Medulla oblongata (tissue), 1 donor: Measurements from ENCODE around the gene YBX2.
A peak's percentile ranks its signal among the peaks of the same experiment; 100 is the strongest.

Experiments
- DNase-seq: peaks from one replicate; pipeline ENCODE4 v3.0.0-alpha.2; 2015; ENCODE audit errors: extremely low spot score

YBX2 gene

DNA sequence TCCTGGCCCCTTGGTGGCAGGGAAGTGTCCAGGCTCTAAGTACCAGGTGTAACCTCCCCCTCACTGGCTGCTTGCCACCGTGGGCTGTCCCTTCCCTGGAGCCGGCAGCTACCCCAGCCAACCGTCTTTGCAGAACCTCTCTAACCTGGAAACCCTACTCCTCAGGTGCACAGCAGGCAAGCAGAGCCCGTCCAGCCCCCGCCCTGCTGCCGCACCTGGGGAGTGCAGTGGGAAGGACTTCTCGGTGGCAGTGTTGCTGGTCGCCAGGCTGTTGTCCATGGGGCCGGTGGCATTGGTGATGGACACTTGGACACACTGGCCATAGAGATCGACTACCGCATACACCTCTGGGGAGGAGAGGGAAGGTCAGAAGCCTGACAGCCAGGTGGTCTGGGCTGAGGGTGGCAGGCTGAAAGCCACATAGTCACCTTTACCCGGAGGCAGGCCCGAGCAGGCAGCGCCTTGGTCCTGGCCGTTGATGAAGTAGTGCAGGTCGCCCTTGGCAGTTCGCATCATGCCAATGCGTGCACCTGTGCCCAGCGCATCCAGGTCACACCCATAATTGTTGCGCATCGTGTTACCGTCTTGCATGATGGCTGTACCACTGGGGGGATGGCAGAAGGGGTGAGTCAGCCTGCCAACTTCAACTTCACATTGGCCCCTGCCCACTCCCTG is 28.2 kb upstream of the YBX2 start:
- DNase-seq, result no peak

DNA sequence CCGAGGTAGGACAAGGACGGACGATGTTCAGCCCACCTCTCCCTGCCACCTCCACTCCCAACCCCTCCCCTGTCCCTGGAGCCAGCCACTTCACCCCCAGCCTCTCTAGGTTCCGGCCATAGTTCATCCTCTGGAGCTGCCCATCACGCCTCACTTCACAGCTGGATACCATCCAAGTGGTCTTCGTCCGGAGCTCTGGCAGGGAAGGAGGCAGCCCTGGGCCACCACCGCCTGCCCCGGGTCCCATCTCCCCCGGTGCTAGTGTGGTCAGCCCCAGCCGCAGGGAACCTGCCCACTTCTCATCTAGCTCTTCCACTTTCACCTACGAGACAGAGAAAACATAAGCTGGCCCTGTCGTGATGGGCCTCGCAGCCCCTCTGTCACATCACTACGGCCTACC is 27.0 kb upstream of the YBX2 start:
- DNase-seq, result no peak

DNA sequence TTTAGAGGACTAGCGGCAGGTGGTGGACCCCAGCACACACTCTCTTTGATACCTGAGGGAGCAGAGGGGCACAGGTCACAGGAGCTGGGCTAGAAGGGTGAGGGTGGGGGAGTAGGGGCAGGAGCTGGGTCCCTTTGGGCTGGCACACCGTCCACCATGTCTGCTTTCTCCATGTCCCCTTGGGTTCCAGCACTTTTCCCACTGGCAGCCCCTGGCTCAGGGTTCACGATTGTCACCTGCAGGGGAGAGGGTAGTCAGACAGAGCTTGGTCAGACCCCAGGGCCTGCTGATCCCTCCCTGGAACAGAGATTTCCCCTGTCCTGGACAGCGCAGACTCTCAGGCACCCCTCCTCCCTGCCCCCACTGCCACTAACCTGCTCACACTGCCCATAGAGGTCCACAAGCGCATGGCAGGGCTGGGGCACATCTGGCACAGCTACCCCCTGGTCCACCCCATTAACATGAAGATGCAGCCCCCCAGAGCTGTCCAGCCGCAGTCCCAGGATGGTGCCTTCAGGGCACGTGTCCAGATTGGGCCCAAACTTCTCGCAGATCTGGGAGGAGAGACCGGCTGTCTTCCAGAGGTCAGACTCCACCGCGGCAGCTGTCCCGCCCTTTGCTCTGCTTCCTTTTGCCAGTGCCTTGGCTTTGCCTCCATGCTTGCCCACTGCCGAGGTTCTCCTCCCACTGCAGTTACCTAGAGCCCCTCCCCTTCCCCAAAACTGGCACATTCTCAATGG is 23.9 kb upstream of the YBX2 start:
- no peak for DNase-seq

DNA sequence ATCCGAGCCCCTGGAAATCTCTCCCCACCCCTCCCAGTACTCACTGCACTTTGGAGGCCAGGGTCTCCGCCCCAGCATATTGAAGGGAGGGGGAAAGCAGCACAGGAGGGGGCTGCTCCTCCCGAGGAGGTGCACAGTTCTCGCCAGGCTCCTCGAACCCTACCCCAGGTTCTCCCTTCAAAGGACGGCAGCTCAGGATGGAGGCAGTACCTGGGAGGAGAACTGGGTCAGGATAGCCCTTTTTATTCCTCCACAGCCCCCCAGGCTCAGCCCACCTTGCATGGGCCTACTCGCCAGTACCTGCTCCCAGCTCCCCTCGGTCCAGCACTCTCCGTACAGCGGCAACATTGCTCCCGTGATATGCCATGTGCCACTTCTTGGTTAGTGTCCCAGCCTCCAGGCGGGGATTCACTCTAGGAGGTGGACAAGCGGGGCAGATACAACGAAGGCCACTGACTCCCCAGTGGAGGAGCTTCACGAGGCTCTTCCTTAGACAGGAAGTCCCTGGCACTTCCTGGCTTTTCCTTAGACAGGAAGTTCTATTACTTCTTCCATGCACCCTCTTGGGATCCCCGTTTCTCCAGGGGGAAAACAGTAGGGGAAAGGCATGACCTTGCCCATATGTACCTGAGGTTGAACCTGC is 22.8 kb upstream of the YBX2 start:
- DNase-seq, result no peak

DNA sequence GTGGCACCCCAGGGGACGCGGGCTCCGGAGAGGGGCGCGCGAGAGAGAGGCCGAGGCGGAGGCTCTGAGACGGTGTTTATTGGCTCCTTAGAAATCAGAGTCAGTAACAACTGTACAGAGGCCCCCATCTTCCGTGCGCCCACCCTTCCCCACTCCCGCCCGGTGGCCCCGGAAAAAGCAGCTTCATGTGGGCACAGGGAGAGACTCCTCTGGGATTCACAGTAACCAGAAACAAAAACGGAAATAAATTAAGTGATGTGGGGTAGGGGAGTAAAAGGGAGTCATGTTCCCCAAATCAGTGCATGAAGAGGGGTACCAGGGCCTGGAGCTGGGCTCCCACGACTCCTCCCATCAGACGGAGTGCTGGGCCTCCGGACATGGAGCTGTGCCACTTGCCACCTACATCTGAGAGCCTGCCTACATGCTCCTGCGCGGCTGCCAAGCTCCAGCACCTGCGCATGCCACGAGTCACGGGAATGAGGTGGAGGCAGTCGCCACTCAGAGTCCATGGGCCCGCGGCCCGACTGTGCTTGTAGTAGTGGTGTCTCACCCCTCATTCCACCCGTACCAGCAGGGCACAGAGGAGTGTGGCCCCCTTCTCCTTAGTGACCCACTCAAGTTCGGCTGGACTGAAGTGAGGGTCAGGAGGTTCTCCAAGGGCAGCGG is 21.3 kb upstream of the YBX2 start:
- DNase-seq, result no peak

DNA sequence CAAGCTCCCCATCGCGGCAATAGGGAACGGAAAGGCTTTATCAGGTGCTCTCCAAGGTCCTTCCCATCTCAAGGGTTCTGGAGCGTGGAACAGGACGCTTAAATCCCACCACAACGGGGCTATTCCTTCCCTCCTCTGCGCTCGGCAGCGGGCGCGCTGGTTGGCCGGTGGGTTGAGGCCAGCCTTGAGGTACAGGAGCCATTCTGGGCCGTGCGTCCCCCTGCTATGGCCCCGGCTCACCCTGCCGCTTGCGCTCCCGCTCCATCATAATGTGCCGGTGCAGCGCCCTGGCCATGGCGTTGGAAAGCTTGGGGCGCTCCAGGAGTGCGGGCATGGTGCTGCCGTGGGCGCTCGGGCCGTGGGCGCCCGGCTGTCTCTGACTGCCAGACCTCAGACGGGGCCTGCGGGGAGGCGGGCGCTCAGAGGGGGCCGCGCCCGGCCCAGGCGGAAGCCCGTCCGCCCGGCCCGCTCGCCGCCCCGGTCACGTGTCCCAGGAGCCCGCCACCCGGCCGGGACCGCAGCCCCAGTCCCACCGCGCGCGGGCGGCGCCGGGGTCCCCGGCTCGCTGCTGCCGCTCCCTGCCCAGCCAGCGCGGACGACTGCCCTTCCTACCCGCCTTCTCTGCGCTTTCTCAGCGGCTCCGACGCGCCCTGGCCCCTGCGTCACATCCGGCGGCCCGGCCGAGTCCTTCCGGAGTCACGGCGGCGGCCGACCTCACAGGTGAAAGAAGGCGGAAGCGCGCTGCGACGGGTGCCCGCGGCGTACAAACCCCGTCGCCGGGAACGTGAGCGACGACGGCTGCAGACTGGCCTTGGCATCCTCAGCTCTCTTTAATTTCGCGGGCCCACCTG is 20.5 kb upstream of the YBX2 start, which contains the start of gene GPS2:
Gene GPS2, minus strand, starts transcription at position 642 of the 851 bp plus-strand sequence. Its CDS starts 308 bp downstream, at position 334.
- peak; percentile 90 for DNase-seq

DNA sequence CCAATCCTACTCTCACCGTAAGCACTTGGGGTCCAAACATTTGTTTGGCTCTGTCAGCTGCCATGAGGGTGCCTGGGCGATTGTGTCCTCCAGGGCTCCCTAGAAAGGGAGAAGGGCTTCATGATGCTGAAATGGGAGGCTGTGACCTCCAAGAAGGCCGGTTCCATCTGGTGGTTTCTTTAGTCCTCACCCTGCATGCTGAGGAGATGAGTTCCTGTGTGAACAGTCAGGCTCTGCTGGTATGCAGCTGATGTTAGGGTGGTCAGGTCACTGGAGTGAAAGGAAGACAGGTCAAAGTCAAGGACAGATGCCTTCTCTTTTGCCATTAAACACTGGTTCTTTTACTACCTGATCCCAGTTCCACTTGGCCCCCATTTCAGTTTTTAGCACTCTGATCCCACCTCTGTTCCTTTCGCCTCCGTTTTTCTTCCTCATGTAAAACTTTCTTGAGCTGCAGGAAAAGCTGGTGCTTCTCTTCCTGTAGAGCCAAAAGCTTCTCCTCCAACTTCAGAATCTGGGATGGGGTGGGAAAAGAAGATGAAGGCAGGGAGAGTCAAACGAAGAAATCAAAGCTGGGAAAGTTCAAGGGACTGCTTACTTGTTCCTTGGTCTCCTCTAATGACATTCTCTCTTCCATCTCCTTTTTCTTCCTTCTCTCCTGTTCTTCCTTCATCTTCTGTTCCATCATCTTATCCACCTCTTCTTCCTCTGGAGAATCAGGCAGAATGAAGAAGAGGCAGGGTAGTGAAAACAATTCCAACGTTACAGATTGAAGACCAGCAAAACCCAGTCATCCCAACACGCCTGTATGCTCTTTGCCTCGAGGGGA is 19.7 kb upstream of the YBX2 start:
- DNase-seq, result no peak

DNA sequence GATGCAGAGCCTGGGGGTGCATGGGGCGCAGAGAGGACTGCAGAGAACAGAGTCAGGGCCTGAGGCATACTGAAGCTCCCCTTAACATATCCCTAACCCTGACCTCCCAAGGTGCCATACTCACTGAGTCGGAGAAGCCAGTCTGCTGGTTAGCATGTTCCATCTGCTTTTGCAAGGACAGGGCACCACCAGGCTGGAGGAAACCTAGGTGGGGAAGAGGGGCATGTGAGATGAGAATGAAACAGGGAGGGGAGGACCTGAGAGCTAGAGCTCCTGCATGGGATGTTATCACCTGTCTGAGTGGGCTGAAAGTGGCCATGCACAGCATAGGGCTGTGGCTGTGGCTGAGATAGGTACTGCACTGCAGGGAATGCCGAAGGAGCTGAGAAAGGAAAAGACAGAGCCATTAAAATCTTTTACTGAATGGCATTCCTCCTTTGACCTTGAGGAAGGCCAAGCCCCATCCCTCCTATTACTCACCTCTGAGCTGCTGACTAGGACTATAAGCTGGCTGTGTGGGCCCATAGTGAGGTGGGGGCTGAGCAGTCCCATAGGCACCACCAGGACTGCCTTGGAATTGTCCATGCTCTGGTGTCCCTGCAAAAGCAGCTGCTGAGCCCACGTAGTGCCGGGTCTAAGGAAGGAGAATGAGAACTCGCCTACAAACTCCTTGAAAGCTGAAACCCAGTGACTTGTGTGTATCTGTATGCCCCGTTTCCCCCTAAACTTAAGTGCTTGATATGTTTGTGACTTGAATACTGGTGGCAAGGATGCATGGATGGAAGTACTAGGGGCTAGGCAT is 18.9 kb upstream of the YBX2 start:
- no peak for DNase-seq

DNA sequence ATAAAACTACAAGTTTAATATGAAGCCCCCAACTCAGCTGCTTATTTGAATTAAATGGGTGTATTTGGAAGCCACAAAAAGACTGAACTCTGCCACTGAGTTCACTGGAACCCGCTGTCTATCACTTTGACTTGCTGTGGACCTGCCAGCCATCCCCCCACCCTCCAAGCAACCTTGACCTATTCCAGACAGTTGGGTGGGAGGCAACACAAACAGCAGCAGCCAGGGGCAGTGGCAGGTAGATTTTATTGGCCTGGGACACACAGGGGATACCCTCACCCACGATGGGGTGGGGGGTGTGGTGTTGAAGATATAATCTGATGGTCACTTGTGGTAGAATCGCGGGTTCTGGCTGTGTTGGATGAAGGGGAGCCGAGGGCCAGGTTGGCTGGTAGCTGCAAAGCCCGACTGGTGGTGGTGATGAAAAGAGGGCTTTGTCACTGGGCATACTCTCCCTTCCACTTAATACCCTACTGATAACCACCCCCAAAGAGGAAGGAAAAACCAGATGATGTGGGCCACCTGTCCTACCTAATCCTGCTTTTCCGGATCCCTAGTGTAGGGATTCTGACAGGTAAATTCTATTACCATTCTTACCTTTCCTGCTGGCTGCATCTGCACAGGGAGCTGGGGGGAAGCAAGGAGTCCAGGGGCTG is 18.1 kb upstream of the YBX2 start:
- DNase-seq, result no peak

DNA sequence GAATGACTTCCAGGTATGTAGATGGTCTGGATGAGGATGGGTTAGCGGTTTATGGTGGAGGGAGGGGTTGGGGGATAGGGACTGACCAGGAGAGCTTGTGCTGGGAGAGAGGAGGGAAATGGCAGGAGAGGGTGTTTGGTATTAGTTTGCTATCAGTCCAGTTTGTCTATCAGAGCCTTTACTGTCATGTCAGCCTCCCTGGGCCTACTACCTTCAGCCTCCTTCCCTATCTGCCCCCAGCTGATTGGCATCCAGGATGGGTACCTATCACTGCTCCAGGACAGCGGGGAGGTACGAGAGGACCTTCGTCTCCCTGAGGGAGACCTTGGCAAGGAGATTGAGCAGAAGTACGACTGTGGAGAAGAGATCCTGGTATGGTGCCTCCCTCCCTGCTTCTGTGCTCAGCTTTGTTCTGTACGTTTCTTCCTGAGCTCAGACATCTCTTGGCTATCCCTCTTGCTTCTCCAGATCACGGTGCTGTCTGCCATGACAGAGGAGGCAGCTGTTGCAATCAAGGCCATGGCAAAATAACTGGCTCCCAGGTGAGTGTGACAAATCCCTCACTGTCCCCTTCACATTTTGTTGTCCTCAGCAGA is 16.8 kb upstream of the YBX2 start:
- DNase-seq, result no peak

DNA sequence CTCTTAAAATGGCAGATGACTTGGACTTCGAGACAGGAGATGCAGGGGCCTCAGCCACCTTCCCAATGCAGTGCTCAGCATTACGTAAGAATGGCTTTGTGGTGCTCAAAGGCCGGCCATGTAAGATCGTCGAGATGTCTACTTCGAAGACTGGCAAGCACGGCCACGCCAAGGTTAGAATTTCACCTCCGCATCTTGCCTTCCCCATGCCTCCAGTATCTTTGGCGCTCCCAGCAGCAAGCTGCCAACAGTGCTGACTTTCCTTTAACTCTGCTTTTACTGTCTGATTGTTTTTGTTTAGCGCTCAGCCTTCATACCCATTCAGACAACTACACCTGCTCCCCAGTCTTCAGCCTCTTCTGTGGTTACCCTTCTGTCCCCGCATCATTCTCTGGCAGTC is 15.2 kb upstream of the YBX2 start:
- no peak for DNase-seq

DNA sequence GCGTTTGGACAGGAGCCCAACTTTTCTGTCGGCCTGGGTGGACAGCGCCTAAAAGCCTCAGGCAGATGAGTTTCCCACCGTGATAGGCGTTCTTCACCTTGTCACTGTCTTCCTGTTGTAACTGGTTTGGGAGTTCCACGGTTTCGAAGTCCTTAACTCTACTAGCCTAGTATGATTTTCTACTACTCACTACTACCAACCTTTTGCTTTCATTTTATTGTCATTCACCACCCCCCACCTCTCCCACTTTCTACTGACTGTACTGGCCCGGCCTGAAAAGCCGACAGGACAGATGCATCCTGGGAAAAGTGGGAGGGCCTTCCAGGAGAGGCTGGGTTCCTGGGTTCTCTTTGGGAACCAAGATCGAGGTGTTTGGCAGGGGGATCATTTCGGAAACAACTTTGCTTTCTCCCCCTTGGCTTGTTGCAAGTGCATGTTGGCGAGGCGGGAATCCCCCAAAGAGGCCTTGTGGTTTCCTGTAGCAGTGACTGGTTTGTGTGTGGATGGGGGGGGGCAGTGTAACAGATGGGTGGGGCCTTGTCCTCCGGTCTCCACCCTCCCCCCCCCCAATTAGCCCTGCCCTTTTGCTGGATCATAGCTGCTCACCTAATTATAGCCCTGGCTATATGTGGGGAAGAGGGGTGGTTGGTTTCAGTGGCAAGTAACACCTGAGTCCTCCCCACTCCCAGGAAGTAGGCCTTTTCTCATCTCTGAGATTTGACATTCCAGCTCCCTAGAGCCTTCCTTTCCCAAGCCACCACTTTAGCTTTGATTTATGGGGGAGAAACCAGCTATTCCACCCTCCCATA is 14.4 kb upstream of the YBX2 start:
- DNase-seq, result peak; percentile 79

DNA sequence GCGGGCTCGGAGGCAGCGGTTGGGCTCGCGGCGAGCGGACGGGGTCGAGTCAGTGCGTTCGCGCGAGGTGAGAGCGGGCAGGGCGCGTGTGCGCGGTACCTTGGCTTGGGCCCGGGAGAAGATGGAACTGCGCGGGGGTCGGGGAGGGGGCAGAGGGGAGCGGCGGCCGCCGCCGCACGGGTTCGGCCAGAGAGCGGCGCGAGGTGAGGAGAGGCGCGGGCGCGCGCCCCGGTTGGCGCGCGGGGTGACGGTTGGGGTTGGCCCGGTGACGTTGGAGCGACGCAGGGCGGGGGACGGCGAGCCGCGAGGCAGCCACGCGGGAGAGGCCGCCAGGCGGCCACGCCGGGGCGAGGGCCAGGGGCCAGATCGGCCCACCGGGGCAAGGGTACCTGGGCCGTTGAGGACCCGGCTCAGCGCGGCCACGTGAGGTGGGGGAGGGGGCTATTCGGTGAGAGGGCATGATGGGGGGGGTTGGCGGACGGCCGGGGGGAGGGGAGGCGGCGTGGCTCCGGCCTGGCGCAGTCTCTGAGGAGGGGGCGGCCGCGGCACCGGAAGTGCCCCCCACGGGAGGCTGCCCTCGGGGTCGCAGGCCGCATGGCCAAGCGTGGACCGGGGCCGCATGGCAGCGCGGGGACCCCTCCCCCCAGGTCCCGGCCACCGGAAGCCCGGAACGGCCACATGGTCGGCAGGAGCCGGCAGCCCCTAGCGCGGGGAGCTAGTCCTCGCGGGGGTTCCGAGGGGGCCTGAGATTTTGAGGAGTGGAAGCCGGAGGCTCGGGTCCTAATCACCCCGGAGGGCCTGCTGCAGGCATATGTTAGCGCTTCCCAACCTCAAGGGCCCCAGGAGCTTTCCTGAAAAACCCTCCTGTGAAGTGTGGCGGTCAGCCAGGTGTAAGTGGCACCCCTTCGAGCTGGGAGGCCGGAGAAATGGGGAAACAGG is 13.5 kb upstream of the YBX2 start:
- no peak for DNase-seq

DNA sequence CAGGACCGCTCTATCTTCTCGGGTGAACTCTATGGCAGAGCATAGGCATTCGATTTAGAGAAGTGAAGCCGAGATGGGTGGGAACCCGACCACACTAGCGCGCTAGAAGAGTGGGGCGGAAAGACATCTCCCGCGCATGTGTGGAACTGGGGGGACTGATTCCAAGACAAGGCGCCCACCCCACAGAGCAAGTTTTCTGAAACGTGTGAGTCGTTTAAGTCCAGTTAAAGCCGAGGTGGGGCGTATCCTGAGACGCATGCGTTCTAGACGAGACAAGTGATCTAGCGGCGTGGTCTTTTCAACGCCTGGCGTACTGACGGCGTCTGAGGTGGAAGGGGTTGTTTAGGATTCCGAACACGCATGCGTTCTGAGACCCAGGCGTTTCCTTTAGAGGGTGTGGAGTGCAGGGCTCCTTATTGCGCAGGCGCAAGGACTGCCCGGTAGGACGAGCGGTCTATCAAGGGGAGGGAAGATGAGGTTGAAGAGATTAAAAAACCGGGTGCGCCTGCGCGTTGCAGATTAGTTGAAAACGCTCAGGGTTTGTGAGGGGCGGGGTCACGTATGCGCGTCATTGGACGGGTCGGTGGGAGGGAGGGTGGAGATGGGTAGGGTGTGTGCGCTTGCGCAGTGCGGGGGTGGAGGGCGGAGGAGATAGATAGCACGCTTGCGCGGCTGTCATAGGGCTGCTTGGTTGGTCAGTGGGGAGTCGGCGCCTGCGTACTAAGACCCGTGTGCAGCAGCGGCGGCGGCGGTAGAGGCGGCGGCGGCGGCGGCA is 12.7 kb upstream of the YBX2 start, which contains the start of gene EIF5A:
Gene EIF5A, plus strand, starts transcription at position 718 of the 775 bp plus-strand sequence. CDS start 2,008 bp downstream, outside the sequence.
- peak; percentile 100 for DNase-seq

DNA sequence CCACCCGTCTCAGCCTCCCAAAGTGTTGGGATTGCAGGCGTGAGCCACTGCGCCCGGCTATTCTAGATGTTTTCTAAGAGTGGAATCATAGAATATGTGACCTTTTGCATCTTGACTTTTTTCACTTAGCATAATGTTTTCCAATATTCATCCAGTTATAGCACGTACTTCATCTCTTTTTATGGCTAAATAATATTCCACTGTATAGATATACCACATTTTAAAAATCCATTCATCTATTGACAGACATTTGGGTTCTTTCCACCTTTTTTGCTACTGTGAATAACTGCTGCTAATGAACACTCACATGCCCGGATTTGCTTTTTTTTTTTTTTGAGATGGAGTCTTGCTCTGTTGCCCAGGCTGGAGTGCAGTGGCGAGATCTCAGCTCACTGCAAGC is 9.7 kb upstream of the YBX2 start:
- DNase-seq, result no peak
